Measurements from ENCODE around the gene PPP6R2. TPM values are rescaled to one million over a fixed set of nuclear protein-coding genes. Genes with fewer than 3 reads are reported as not detected.

The PPP6R2 gene
- total RNA-seq, 2 donors from 2014 or later, result 58.7 to 81.2 TPM

DNA sequence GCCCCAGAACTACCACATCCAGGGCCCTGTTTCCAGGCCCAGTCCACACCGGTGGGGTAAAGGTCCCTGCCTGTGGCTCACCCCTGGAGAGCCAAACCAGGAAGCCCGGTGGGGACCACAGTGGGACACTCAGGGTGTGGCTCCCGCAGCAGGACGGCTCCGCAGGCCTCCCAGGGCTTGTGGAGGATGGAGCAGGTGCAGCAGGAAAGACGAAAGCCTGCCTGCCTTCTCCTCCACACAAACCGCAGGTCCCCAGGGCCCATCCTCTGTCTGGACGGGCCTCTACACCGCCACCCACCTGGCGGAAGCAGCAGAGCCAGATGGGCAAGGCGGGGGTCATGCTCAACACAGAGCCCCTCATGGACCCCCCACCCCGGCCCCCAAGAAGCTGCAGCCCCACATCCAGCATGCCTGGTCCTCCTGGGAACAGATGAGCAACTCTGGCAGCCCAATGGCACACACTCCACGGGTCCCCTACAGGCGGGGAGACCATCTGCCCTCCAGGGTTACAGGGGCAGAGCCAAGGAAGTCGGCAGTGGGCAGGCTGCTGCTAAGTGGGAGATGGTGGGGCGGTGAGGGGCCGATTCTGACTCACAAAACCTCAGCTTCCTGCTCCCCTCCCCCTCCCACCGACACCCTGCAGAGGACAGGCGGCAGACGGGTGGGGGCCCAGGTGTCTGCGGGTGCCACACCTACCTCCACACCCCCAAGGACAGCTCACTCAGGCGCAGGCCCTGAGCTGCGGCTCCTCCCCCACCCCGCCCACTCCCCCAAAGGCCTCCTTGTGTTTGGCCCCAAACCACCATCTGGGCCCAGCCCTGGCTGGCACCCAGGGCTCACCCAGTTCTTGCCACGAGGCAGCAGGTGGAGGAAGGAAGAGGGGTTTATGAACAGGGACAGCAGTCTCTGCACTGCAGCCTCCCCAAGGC lies 126.5 kb downstream of the PPP6R2 start:
- Histone ChIP-seq H3K4me1 (ENCODE audit: control insufficient read depth, insufficient read depth, low read length) (peaks cover 14% of the 10 kb centered on the region), H3K4me3 (ENCODE audit: low read length) (no peak overlapping the region), H3K27me3 (ENCODE audit: control insufficient read depth, insufficient read depth, low read length, poor library complexity, severe bottlenecking) (no peaks in the 10 kb centered on the region), H3K9ac (ENCODE audit: extremely low read depth, low read length, poor library complexity, severe bottlenecking) (no peak overlapping the region), H3K36me3 (ENCODE audit: control insufficient read depth, insufficient read depth, low read length) (peaks cover 17% of the 10 kb centered on the region), H3K9me3 (ENCODE audit: control insufficient read depth, low read length) (no peaks in the 10 kb centered on the region), H3K27ac (ENCODE audit: low read depth, low read length) (no peak overlapping the region)
- peak; percentile 87 for DNase-seq
- 60 to 77% methylated on average over 5 to 22 of the region's 25 CpGs for WGBS, 2 experiments (ENCODE audit: insufficient coverage in 1 of 2, insufficient read length in 1 of 2)
- H3K9me3 Mint-ChIP-seq, result no peaks in the 10 kb centered on the region
- H3K36me3 Mint-ChIP-seq (ENCODE audit: low read depth), result peaks cover 18% of the 10 kb centered on the region
- H3K27me3 Mint-ChIP-seq (ENCODE audit: insufficient read depth), result no peaks in the 10 kb centered on the region
- H3K27ac Mint-ChIP-seq, result no peak overlapping the region
- H3K4me3 Mint-ChIP-seq, result no peak overlapping the region
- H3K4me1 Mint-ChIP-seq, result peaks cover 23% of the 10 kb centered on the region
- TF ChIP-seq, protein P1, sequence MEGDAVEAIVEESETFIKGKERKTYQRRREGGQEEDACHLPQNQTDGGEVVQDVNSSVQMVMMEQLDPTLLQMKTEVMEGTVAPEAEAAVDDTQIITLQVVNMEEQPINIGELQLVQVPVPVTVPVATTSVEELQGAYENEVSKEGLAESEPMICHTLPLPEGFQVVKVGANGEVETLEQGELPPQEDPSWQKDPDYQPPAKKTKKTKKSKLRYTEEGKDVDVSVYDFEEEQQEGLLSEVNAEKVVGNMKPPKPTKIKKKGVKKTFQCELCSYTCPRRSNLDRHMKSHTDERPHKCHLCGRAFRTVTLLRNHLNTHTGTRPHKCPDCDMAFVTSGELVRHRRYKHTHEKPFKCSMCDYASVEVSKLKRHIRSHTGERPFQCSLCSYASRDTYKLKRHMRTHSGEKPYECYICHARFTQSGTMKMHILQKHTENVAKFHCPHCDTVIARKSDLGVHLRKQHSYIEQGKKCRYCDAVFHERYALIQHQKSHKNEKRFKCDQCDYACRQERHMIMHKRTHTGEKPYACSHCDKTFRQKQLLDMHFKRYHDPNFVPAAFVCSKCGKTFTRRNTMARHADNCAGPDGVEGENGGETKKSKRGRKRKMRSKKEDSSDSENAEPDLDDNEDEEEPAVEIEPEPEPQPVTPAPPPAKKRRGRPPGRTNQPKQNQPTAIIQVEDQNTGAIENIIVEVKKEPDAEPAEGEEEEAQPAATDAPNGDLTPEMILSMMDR (conservative IDR thresholded peaks at IDR 0.05), result no peak

- no peak for DNase-seq
- Histone ChIP-seq H3K36me3 (ENCODE audit: control insufficient read depth, insufficient read depth, low read length) (peaks cover 13% of the 10 kb centered on the region), H3K4me1 (ENCODE audit: control insufficient read depth, insufficient read depth, low read length) (peaks cover 14% of the 10 kb centered on the region), H3K9ac (ENCODE audit: extremely low read depth, low read length, poor library complexity, severe bottlenecking) (no peak overlapping the region), H3K27ac (ENCODE audit: low read depth, low read length) (no peak overlapping the region), H3K27me3 (ENCODE audit: control insufficient read depth, insufficient read depth, low read length, poor library complexity, severe bottlenecking) (no peaks in the 10 kb centered on the region), H3K9me3 (ENCODE audit: control insufficient read depth, low read length) (no peaks in the 10 kb centered on the region), H3K4me3 (ENCODE audit: low read length) (no peak overlapping the region)
- Mint-ChIP-seq H3K4me3 (no peak overlapping the region), H3K36me3 (ENCODE audit: low read depth) (peaks cover 18% of the 10 kb centered on the region), H3K27ac (peak overlapping the region; percentile 30), H3K4me1 (peaks cover 24% of the 10 kb centered on the region), H3K9me3 (no peaks in the 10 kb centered on the region), H3K27me3 (ENCODE audit: insufficient read depth) (peaks cover under 1% of the 10 kb centered on the region)
- WGBS, 2 experiments (ENCODE audit: insufficient coverage in 1 of 2, insufficient read length in 1 of 2), result 88 to 92% methylated on average over 4 to 6 of the region's 6 CpGs
- TF ChIP-seq, protein P1 (conservative IDR thresholded peaks at IDR 0.05), result no peak
Measured at GRCh38 chr22:50470491-50470890, 127.4 kb downstream of the PPP6R2 start.

DNA sequence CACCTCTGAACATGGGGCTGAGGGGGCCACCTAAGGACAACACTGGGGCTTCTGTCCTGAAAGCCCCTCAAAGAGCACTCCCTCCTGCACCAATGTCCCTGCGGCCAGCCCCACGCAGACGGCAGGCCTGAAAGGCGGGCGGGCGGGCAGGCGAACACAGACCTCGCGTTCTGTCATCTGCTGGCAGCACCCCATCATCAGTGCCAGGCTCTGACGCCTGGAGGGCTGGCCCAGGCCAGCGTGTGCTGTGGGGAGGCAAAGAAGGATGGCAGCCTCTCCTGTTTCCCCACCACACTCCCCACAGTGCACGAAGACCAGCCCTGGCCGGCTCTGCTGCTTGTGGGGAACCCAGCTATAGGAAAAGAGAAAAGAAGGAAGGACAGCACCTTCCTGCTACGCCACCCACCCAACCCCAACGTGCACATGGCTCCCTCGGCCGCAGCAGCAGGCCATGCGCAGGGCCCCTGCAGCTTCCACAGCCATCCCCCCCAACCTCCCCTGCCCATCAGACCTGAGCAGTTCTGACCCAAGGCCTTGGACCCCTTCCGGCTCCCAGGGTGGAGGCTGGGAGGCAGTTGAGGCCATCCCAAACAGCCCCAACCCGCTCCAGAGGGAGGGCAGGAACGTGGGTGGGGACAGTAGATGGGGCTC lies 128.2 kb downstream of the PPP6R2 start:
- H3K9me3 Mint-ChIP-seq, result no peaks in the 10 kb centered on the region
- no peaks in the 10 kb centered on the region for H3K9me3 ChIP-seq (ENCODE audit: control insufficient read depth, low read length)
- no peak overlapping the region for H3K27ac Mint-ChIP-seq
- peaks cover 14% of the 10 kb centered on the region for H3K4me1 ChIP-seq (ENCODE audit: control insufficient read depth, insufficient read depth, low read length)
- H3K4me1 Mint-ChIP-seq, result peaks cover 25% of the 10 kb centered on the region
- H3K27me3 Mint-ChIP-seq (ENCODE audit: insufficient read depth), result peaks cover 4% of the 10 kb centered on the region
- H3K27ac ChIP-seq (ENCODE audit: low read depth, low read length), result no peak overlapping the region
- DNase-seq, result no peak
- whole genome bisulfite sequencing, 2 experiments (ENCODE audit: insufficient coverage in 1 of 2, insufficient read length in 1 of 2), result 90 to 92% methylated on average over 10 to 18 of the region's 21 CpGs
- H3K4me3 ChIP-seq (ENCODE audit: low read length), result no peak overlapping the region
- TF ChIP-seq, protein P1 (conservative IDR thresholded peaks at IDR 0.05), result no peak
- H3K27me3 ChIP-seq (ENCODE audit: control insufficient read depth, insufficient read depth, low read length, poor library complexity, severe bottlenecking), result no peaks in the 10 kb centered on the region
- H3K9ac ChIP-seq (ENCODE audit: extremely low read depth, low read length, poor library complexity, severe bottlenecking), result no peak overlapping the region
- no peak overlapping the region for H3K4me3 Mint-ChIP-seq
- H3K36me3 Mint-ChIP-seq (ENCODE audit: low read depth), result peaks cover 12% of the 10 kb centered on the region
- peaks cover 8% of the 10 kb centered on the region for H3K36me3 ChIP-seq (ENCODE audit: control insufficient read depth, insufficient read depth, low read length)

All from endodermal cell (in vitro differentiated cells).